Measurements from ENCODE around the gene MFSD6L.

The MFSD6L gene

GRCh38 chr17:8826808-8827435 lies 27.8 kb upstream of the MFSD6L start:
- Histone ChIP-seq H3K4me3 (ENCODE audit: low read depth, low read length) (no peak overlapping the region), H3K36me3 (ENCODE audit: control insufficient read depth, insufficient read depth, low read length) (no peaks in the 10 kb centered on the region), H3K27ac (no peak overlapping the region), H2AFZ (no peak overlapping the region), H3K79me2 (no peaks in the 10 kb centered on the region), H3K4me1 (no peaks in the 10 kb centered on the region), H3K9me3 (ENCODE audit: control insufficient read depth, low read length) (no peaks in the 10 kb centered on the region), H3K27me3 (ENCODE audit: control insufficient read depth, insufficient read depth, low read length) (no peaks in the 10 kb centered on the region), H3K4me2 (ENCODE audit: low read length) (no peak overlapping the region), H3K9ac (no peak overlapping the region)
- TF ChIP-seq CTCF (IDR thresholded peaks at IDR 0.05), result no peak

- Histone ChIP-seq H3K27me3 (ENCODE audit: control insufficient read depth, insufficient read depth, low read length) (no peaks in the 10 kb centered on the region), H2AFZ (no peak overlapping the region), H3K9me3 (ENCODE audit: control insufficient read depth, low read length) (no peaks in the 10 kb centered on the region), H3K4me3 (ENCODE audit: low read depth, low read length) (no peak overlapping the region), H3K9ac (no peak overlapping the region), H3K79me2 (no peaks in the 10 kb centered on the region), H3K27ac (no peak overlapping the region), H3K4me1 (no peaks in the 10 kb centered on the region), H3K4me2 (ENCODE audit: low read length) (no peak overlapping the region), H3K36me3 (ENCODE audit: control insufficient read depth, insufficient read depth, low read length) (no peaks in the 10 kb centered on the region)
- no peak for TF ChIP-seq CTCF (IDR thresholded peaks at IDR 0.05)
Observed at GRCh38 chr17:8825802-8826201, 26.6 kb upstream of the MFSD6L start.

DNA sequence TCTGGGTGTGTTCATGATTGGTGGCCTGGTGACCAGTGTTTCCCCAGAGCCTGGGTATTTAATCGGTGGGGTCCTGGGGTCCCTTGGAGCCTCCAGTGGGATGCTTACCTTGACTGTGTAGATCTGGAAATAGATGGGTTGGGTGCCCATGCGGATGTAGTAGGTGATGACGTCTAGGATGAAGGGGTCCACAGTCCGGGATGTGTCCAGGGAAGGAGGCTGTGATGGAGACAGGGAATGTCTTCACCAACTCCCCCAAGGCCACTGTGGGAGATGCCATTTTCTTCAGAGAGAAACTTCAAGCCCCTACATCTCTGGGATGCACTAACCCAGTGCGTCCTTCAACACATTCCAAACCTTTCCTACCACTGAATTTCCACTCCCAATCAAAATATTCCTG lies 24.1 kb upstream of the MFSD6L start:
- no peak overlapping the region for H3K4me3 ChIP-seq (ENCODE audit: low read depth, low read length)
- H3K4me1 ChIP-seq, result no peaks in the 10 kb centered on the region
- no peaks in the 10 kb centered on the region for H3K79me2 ChIP-seq
- H3K9ac ChIP-seq, result no peak overlapping the region
- TF ChIP-seq CTCF (IDR thresholded peaks at IDR 0.05), result no peak
- H2AFZ ChIP-seq, result no peak overlapping the region
- no peak overlapping the region for H3K4me2 ChIP-seq (ENCODE audit: low read length)
- H3K27me3 ChIP-seq (ENCODE audit: control insufficient read depth, insufficient read depth, low read length), result no peaks in the 10 kb centered on the region
- H3K9me3 ChIP-seq (ENCODE audit: control insufficient read depth, low read length), result no peaks in the 10 kb centered on the region
- H3K36me3 ChIP-seq (ENCODE audit: control insufficient read depth, insufficient read depth, low read length), result no peaks in the 10 kb centered on the region
- no peak overlapping the region for H3K27ac ChIP-seq

GRCh38 chr17:8822401-8823035 lies 23.4 kb upstream of the MFSD6L start:
- H3K27me3 ChIP-seq (ENCODE audit: control insufficient read depth, insufficient read depth, low read length), result no peaks in the 10 kb centered on the region

More at GRCh38 chr17:8822401-8823035, 23.4 kb upstream of the MFSD6L start:
- Histone ChIP-seq H3K4me1 (no peaks in the 10 kb centered on the region), H3K9me3 (ENCODE audit: control insufficient read depth, low read length) (no peaks in the 10 kb centered on the region), H3K36me3 (ENCODE audit: control insufficient read depth, insufficient read depth, low read length) (no peaks in the 10 kb centered on the region), H3K27ac (no peak overlapping the region), H3K4me3 (ENCODE audit: low read depth, low read length) (no peak overlapping the region), H3K79me2 (no peaks in the 10 kb centered on the region), H2AFZ (no peak overlapping the region), H3K9ac (no peak overlapping the region), H3K4me2 (ENCODE audit: low read length) (no peak overlapping the region)
- TF ChIP-seq CTCF (IDR thresholded peaks at IDR 0.05), result no peak
